ENCODE measurements around the gene GRIFIN.

DNA sequence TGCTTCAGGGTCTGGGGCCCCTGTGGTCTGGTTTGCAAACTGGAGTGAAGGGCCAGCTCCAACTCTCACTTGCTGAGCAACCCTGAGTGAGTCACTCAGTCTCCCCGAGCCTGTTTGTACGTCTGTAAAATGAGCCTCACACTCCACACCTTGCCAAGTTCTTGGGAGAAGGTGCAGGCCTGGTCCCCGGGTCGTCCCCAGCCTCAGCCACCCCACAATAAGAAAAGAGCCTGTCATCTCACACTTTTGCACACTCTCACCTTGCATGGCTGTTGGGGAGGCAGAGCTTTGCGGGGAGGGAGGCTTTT, 5.2 kb downstream of the GRIFIN start:
- TF ChIP-seq, protein P1, sequence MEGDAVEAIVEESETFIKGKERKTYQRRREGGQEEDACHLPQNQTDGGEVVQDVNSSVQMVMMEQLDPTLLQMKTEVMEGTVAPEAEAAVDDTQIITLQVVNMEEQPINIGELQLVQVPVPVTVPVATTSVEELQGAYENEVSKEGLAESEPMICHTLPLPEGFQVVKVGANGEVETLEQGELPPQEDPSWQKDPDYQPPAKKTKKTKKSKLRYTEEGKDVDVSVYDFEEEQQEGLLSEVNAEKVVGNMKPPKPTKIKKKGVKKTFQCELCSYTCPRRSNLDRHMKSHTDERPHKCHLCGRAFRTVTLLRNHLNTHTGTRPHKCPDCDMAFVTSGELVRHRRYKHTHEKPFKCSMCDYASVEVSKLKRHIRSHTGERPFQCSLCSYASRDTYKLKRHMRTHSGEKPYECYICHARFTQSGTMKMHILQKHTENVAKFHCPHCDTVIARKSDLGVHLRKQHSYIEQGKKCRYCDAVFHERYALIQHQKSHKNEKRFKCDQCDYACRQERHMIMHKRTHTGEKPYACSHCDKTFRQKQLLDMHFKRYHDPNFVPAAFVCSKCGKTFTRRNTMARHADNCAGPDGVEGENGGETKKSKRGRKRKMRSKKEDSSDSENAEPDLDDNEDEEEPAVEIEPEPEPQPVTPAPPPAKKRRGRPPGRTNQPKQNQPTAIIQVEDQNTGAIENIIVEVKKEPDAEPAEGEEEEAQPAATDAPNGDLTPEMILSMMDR (IDR thresholded peaks at IDR 0.05) = no peak
- no peak for TF ChIP-seq EP300 (IDR thresholded peaks at IDR 0.05)

Measured in sigmoid colon (tissue), 4 donors.